ENCODE data around the gene UBL3.

The UBL3 gene

GRCh38 chr13:29850213-29850898 lies at the start of gene UBL3 (continued):
- TF ChIP-seq ZBTB20 (tag by site-specific recombination; IDR thresholded peaks at IDR 0.05) (peak; percentile 78), SP7 (tag by site-specific recombination; IDR thresholded peaks at IDR 0.05) (peak; percentile 43; the same call in 1 of the 2 replicates), ZNF10 (tag by site-specific recombination; IDR thresholded peaks at IDR 0.05) (no peak; the same call in 1 of the 2 replicates), ZBTB11 (tag by site-specific recombination; conservative IDR thresholded peaks at IDR 0.05; ENCODE audit: low read depth) (peak; percentile 59; the same call in 1 of the 2 replicates), CTCF (tag by site-specific recombination; IDR thresholded peaks at IDR 0.05) (no peak), ZNF837 (tag by site-specific recombination; IDR thresholded peaks at IDR 0.05) (no peak), ZIC2 (tag by site-specific recombination; IDR thresholded peaks at IDR 0.05) (no peak), ZNF692 (tag by site-specific recombination; IDR thresholded peaks at IDR 0.05) (0 out of 2 replicates have a peak, but pooled peaks have one; percentile 42), ZNF777 (tag by site-specific recombination; IDR thresholded peaks at IDR 0.05; ENCODE audit: borderline replicate concordance) (no peak), ZNF514 (tag by site-specific recombination; IDR thresholded peaks at IDR 0.05) (no peak), ZNF280C (tag by site-specific recombination; IDR thresholded peaks at IDR 0.05) (no peak), ZBTB26 (tag by site-specific recombination; optimal IDR thresholded peaks at IDR 0.05) (peak; percentile 81), ZNF518A (tag by site-specific recombination; conservative IDR thresholded peaks at IDR 0.05; ENCODE audit: low read depth) (no peak), ZNF792 (tag by site-specific recombination; IDR thresholded peaks at IDR 0.05) (no peak), ZNF223 (tag by site-specific recombination; IDR thresholded peaks at IDR 0.05) (no peak), ZNF19 (tag by site-specific recombination; IDR thresholded peaks at IDR 0.05; ENCODE audit: low read depth) (no peak), HOXD13 (CRISPR knock-in tag; IDR thresholded peaks at IDR 0.05; ENCODE audit: borderline replicate concordance) (no peak), ZNF37A (tag by site-specific recombination; IDR thresholded peaks at IDR 0.05) (no peak), PATZ1 (tag by site-specific recombination; IDR thresholded peaks at IDR 0.05) (peak; percentile 98), ZFP37 (tag by site-specific recombination; IDR thresholded peaks at IDR 0.05) (peak; percentile 57; the same call in 1 of the 2 replicates), ZNF548 (tag by site-specific recombination; IDR thresholded peaks at IDR 0.05) (no peak), ZNF184 (tag by site-specific recombination; IDR thresholded peaks at IDR 0.05) (no peak)
